ENCODE results near the gene TMEM63B.

TMEM63B gene

GRCh38 chr6:44180406-44180805 lies 53.1 kb downstream of the TMEM63B start:
- TF ChIP-seq CTCF (IDR thresholded peaks at IDR 0.05), result no peak

- no peak for TF ChIP-seq CTCF (IDR thresholded peaks at IDR 0.05)
Observed at GRCh38 chr6:44180886-44181285, 53.5 kb downstream of the TMEM63B start.

- no peak for TF ChIP-seq CTCF (IDR thresholded peaks at IDR 0.05)
Observed at GRCh38 chr6:44182911-44183390, 55.6 kb downstream of the TMEM63B start.

GRCh38 chr6:44183783-44184182 lies 56.4 kb downstream of the TMEM63B start:
- no peak for TF ChIP-seq CTCF (IDR thresholded peaks at IDR 0.05)

- TF ChIP-seq CTCF (IDR thresholded peaks at IDR 0.05), result no peak
Observed at GRCh38 chr6:44185953-44186634, 58.7 kb downstream of the TMEM63B start.

GRCh38 chr6:44186635-44187025 lies 59.3 kb downstream of the TMEM63B start:
- no peak for TF ChIP-seq CTCF (IDR thresholded peaks at IDR 0.05)

GRCh38 chr6:44188819-44189218 lies 61.5 kb downstream of the TMEM63B start:
- no peak for TF ChIP-seq CTCF (IDR thresholded peaks at IDR 0.05)

- TF ChIP-seq CTCF (IDR thresholded peaks at IDR 0.05), result no peak
Observed at GRCh38 chr6:44189257-44189656, 61.9 kb downstream of the TMEM63B start.

Measured in LNCAP (cell line).